ENCODE measurements around the gene SLFN5. TPM values are rescaled to one million over a fixed set of nuclear protein-coding genes. Genes with fewer than 3 reads are reported as not detected.
"Not testable (repeated sequence)": the region's sequence is repeated elsewhere in the genome, so short reads cannot be mapped to it uniquely, and the experiment has no call there.

Gene SLFN5
- polyA plus RNA-seq, 1 donor from 2014 or later, result 8.9 TPM

DNA sequence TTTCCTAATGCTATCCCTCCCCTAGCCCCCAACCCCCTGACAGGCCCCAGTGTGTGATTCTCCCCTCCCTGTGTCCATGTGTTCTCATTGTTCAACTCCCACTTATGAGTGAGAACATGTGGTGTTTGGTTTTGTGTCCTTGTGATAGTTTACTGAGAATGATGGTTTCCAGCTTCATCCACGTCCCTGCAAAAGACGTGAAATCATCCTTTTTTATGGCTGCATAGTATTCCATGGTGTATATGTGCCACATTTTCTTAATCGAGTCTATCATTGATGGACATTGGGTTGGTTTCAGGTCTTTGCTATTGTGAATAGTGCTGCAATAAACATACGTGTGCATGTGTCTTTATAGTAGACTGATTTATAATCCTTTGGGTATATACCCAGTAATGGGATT is 8.6 kb upstream of the SLFN5 start:
- not testable (repeated sequence) for H3K36me3 Mint-ChIP-seq, H3K4me3 Mint-ChIP-seq, H3K27ac Mint-ChIP-seq, H3K9me3 Mint-ChIP-seq
- peaks cover 30% of the 10 kb centered on the region for H3K27me3 Mint-ChIP-seq
- peaks cover 2 to 12% (median 6%) of the 10 kb centered on the region in 3 donors for H3K4me1 Mint-ChIP-seq

- H3K4me3 Mint-ChIP-seq, result no peak overlapping the region
- H3K27ac Mint-ChIP-seq, result no peak overlapping the region
- peaks cover 0 to 3% (median 0%) of the 10 kb centered on the region in 3 donors for H3K9me3 Mint-ChIP-seq
- peaks cover 2 to 14% (median 6%) of the 10 kb centered on the region in 3 donors for H3K4me1 Mint-ChIP-seq
- H3K36me3 Mint-ChIP-seq, result no peaks in the 10 kb centered on the region
- peaks cover 31% of the 10 kb centered on the region for H3K27me3 Mint-ChIP-seq
These were observed 7.6 kb upstream of the SLFN5 start for GRCh38 chr17:35235289-35235688.

DNA sequence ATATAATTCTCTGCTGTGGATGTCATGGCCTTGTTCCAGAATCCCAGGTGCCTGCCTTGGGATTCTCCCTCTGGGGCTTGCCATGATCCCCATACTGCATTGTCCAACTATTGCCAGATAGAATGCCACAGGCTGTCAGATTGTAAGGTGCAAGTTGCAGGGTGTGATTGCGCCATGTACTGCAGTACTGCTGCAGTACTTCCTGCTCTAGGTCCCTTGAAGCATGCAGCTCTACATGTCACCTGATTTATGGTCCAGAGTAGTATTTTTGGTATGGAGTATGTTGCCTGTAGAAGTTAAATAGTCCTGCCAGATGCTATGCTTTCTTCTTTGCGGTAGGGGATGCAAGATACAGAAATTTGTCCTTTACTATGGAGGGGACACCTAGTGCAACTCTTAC is 7.0 kb upstream of the SLFN5 start:
- H3K4me1 Mint-ChIP-seq, result peaks cover 2 to 14% (median 6%) of the 10 kb centered on the region in 3 donors
- no peaks in the 10 kb centered on the region for H3K36me3 Mint-ChIP-seq
- no peak overlapping the region for H3K4me3 Mint-ChIP-seq
- peaks cover 0 to under 1% (median 0%) of the 10 kb centered on the region in 3 donors for H3K9me3 Mint-ChIP-seq
- peaks cover 28% of the 10 kb centered on the region for H3K27me3 Mint-ChIP-seq
- H3K27ac Mint-ChIP-seq, result no peak overlapping the region

GRCh38 chr17:35236821-35237220 is 6.1 kb upstream of the SLFN5 start:
- H3K27ac Mint-ChIP-seq, result peak overlapping the region in 1 of 3 donors; percentile 9
- peaks cover 2 to 19% (median 6%) of the 10 kb centered on the region in 3 donors for H3K4me1 Mint-ChIP-seq
- H3K27me3 Mint-ChIP-seq, result peaks cover 23% of the 10 kb centered on the region
- no peaks in the 10 kb centered on the region for H3K36me3 Mint-ChIP-seq
- no peak overlapping the region for H3K4me3 Mint-ChIP-seq
- H3K9me3 Mint-ChIP-seq, result no peaks in the 10 kb centered on the region

DNA sequence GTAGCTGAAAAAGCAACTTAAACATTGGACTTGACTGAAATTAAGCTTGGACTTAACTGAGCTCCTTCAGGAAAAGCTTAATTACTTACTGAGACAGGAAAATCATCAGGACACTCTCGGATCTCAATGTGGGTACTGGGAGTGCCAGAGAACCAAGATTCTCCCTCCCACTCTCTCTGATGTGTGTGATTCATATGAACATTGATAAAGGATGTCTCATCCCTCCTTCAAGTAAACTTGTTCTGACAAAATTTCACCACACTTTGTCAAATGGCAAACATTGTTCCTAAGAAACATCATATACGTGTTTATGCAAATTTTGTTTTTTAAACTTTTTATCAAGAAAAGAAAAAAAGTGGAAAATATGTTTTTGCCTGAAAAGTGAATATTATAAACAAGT is 4.1 kb upstream of the SLFN5 start:
- peak overlapping the region in 2 of 4 donors; percentile 19 to 30 for H3K4me3 Mint-ChIP-seq
- no peaks in the 10 kb centered on the region for H3K36me3 Mint-ChIP-seq
- peaks cover 7 to 24% (median 9%) of the 10 kb centered on the region in 3 donors for H3K4me1 Mint-ChIP-seq
- peaks cover 23% of the 10 kb centered on the region for H3K27me3 Mint-ChIP-seq
- no peaks in the 10 kb centered on the region for H3K9me3 Mint-ChIP-seq
- peak overlapping the region in 1 of 3 donors; percentile 40 for H3K27ac Mint-ChIP-seq

GRCh38 chr17:35239823-35240222 is 3.0 kb upstream of the SLFN5 start:
- Mint-ChIP-seq H3K36me3 (no peaks in the 10 kb centered on the region), H3K27ac (peak overlapping the region in 1 of 3 donors; percentile 76), H3K4me1 (peaks cover 14 to 33% (median 18%) of the 10 kb centered on the region in 3 donors), H3K27me3 (peaks cover 19% of the 10 kb centered on the region), H3K9me3 (no peaks in the 10 kb centered on the region), H3K4me3 (peak overlapping the region in 3 of 4 donors; percentile 15 to 74 (median 64))

DNA sequence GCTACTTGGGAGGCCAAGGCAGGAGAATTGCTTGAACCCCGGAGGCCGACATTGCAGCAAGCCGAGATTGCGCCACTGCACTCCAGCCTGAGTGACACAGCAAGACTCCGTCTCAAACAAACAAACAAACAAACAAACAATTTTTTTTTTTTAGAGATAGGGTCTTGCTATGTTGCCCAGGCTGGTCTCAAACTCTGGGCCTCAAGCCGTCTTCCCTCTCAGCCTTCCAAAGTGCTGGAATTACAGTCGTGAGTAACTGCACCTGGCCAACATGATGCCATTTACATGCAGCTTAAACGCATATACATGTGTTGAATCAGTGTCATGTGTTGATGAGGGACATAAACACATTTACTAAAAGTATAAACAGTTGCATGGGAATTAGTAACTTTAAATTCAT is 2.0 kb upstream of the SLFN5 start:
- H3K9me3 Mint-ChIP-seq, result no peaks in the 10 kb centered on the region
- peaks cover 12 to 36% (median 28%) of the 10 kb centered on the region in 3 donors for H3K4me1 Mint-ChIP-seq
- H3K27ac Mint-ChIP-seq, result peak overlapping the region in 2 of 3 donors; percentile 23 to 85
- H3K36me3 Mint-ChIP-seq, result no peaks in the 10 kb centered on the region
- peak overlapping the region; percentile 13 to 99 (median 96) for H3K4me3 Mint-ChIP-seq
- peaks cover 9% of the 10 kb centered on the region for H3K27me3 Mint-ChIP-seq

GRCh38 chr17:35241520-35241919 is 1.4 kb upstream of the SLFN5 start:
- H3K4me1 Mint-ChIP-seq, result peaks cover 12 to 36% (median 28%) of the 10 kb centered on the region in 3 donors
- peak overlapping the region; percentile 85 to 88 (median 87) for H3K27ac Mint-ChIP-seq
- H3K4me3 Mint-ChIP-seq, result peak overlapping the region; percentile 95 to 99 (median 98)
- H3K27me3 Mint-ChIP-seq, result peaks cover 8% of the 10 kb centered on the region
- H3K36me3 Mint-ChIP-seq, result no peaks in the 10 kb centered on the region
- no peaks in the 10 kb centered on the region for H3K9me3 Mint-ChIP-seq

DNA sequence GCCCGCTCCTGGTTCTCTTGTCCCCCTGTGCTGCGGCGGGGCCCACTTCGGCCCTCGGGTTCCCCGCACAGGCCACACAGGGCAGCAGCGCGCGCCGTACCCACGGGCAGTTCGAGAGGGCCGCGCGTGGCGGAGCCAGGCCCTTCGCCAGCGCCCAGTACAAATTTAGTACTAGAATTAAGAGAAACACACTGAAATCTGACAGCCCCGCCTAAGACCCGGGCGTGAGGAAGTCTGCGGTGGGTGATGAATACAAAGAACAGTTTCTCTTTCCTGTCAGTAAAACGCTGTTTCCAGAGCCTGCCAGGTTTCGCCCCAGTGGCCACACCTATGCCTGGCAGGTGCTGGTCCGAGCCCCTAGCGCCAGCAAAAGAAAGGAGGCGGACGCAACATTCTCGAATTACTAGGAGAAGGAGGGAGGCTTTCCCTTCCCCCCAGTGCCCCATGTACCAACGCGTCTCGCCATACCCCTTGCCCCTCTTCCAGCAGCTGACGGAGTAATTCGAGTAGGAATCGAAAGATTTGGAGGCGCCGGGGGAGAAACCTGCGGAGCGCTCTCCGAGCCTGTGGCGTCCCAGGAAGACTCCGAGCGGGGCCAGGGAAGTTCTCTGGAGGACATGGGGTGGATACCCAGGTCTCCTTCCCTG is 591 bp upstream of the SLFN5 start:
- H3K4me1 Mint-ChIP-seq, result peaks cover 12 to 30% (median 30%) of the 10 kb centered on the region in 3 donors
- H3K27me3 Mint-ChIP-seq, result peaks cover 4% of the 10 kb centered on the region
- H3K4me3 Mint-ChIP-seq, result peak overlapping the region; percentile 95 to 99 (median 98)
- H3K27ac Mint-ChIP-seq, result peak overlapping the region; percentile 85 to 95 (median 89)
- H3K9me3 Mint-ChIP-seq, result no peaks in the 10 kb centered on the region
- H3K36me3 Mint-ChIP-seq, result no peaks in the 10 kb centered on the region

DNA sequence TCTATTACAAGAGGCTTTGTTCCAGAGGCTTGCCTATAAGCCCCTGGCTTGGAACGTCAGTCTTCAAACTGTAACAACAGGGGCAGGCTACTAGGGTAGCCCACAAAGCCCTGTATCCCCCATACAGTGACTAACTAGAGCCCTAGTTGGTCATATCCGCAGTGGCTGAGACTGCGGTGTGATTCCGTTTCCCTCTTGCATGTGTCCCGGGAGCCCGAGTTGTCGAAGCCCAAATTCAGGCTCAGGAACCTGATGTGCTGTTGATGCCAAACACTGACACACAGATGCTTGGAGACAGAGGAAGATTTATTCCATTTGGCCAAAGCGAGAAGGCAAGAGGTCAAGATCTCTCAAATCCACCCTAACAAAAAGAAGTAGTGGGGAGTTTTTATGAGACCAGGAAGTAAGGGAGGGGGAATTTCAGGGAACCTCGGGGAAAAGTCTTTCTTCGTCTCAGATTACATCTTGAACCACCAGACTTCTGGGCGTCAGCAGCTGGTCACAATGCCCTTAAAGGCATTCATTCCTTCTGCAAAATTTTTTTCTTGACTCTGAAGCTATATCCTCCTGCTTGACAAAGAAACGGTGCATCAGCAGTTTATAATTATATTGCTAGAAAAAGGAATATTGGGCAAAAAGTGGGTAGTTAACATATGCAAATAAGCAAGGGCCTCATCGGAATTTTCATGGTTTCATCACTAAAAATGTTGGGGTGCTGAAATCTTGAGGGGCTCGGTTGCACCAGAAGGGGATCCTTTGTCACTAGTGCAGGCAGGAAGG is 879 bp downstream of the SLFN5 start:
- Mint-ChIP-seq H3K4me3 (peak overlapping the region; percentile 95 to 99 (median 98)), H3K27me3 (peaks cover 1% of the 10 kb centered on the region), H3K27ac (peak overlapping the region; percentile 81 to 89 (median 85)), H3K36me3 (no peaks in the 10 kb centered on the region), H3K4me1 (peaks cover 12 to 27% (median 27%) of the 10 kb centered on the region in 3 donors), H3K9me3 (no peaks in the 10 kb centered on the region)

DNA sequence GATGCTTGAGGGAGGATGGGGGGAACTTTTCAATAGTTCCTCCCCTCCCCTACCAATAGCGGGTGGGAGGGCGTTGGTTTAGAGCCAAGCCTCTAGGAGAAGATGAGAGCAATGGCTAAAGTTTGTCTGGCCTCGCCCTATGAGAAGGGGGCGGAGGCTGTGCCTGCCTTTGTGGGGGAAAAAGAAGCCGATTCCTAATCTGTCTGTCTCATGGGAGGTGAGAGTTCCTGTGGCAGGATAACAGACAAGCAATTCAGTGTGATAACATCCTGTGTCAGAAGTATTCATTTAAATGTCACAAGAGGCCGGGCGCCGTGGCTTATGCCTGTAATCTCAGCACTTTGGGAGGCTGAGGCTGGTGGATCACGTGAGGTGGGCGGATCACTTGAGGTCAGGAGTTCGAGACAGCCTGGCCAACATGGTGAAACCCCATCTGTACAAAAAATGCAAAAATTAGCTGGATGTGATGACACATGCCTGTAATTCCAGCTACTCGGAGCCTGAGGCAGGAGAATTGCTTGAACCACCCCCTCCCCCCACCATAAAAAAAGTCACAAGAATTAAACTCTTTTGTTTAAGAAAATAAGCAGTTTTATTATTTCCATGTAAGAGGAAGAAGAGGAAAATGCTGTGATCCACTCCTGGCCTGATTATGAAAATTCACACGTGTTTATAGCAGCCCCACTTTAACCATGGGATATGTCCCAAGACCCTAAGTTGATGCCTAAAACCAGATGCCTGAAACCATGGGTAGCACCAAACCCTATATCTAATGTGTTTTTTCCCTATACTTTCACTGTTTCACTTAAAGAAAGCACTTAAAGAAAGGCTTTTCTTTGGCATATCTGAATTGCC is 1.7 kb downstream of the SLFN5 start:
- Mint-ChIP-seq H3K4me3 (peak overlapping the region; percentile 95 to 99 (median 98)), H3K27me3 (peaks cover 1% of the 10 kb centered on the region), H3K4me1 (peaks cover 12 to 26% (median 26%) of the 10 kb centered on the region in 3 donors), H3K36me3 (no peaks in the 10 kb centered on the region), H3K27ac (peak overlapping the region; percentile 81 to 89 (median 85)), H3K9me3 (no peaks in the 10 kb centered on the region)

- peak overlapping the region in 2 of 4 donors; percentile 70 to 95 for H3K4me3 Mint-ChIP-seq
- H3K27ac Mint-ChIP-seq, result no peak overlapping the region
- H3K9me3 Mint-ChIP-seq, result no peaks in the 10 kb centered on the region
- no peaks in the 10 kb centered on the region for H3K36me3 Mint-ChIP-seq
- H3K4me1 Mint-ChIP-seq, result peaks cover 12 to 26% (median 25%) of the 10 kb centered on the region in 3 donors
- H3K27me3 Mint-ChIP-seq, result no peaks in the 10 kb centered on the region
These were observed 2.3 kb downstream of the SLFN5 start for GRCh38 chr17:35245196-35245486.

DNA sequence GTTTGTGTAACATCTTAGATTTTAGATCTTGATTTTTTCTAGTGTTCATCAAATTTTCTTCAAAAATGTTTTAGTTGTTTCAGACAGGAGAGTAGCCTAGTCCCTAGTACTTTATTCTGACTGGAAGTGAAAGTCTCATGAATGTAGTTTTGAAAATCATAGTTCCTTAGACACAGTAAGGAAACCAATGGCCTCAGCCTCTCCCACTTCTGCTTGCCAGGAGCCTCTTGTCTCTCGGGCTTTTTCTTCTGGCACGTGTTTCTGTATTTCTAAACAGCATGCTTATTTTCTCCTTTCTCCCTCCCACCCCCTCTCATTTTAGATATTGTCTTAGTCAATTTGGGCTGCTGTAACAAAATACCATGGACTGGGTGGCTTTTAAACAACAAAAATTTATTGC is 9.8 kb downstream of the SLFN5 start:
- peaks cover 0 to 6% (median 4%) of the 10 kb centered on the region in 3 donors for H3K4me1 Mint-ChIP-seq
- peaks cover 2% of the 10 kb centered on the region for H3K27me3 Mint-ChIP-seq
- no peak overlapping the region for H3K27ac Mint-ChIP-seq
- no peak overlapping the region for H3K4me3 Mint-ChIP-seq
- H3K36me3 Mint-ChIP-seq, result peaks cover 4% of the 10 kb centered on the region
- no peaks in the 10 kb centered on the region for H3K9me3 Mint-ChIP-seq

- peak overlapping the region in 1 of 4 donors; percentile 29 for H3K4me3 Mint-ChIP-seq
- peaks cover 4% of the 10 kb centered on the region for H3K36me3 Mint-ChIP-seq
- H3K27me3 Mint-ChIP-seq, result peaks cover 2% of the 10 kb centered on the region
- no peaks in the 10 kb centered on the region for H3K9me3 Mint-ChIP-seq
- no peak overlapping the region for H3K27ac Mint-ChIP-seq
- H3K4me1 Mint-ChIP-seq, result peaks cover 0 to 6% (median 4%) of the 10 kb centered on the region in 3 donors
These were observed 11.4 kb downstream of the SLFN5 start for GRCh38 chr17:35254107-35254773.

All from IgD-negative memory B cell (primary cell).